Stimulated activated CD4-positive, alpha-beta T cell treated with anti-CD3 and anti-CD28 coated beads, TNF-alpha, amount 100 ng/mL, for 4 hours (primary cell): ENCODE results near the gene PXDN.

Experiments
- DNase-seq, 3 experiments: peaks; one replicate each; pipeline ENCODE4 v3.0.0-alpha.2; 2020; ENCODE audit warnings: low read depth in 3 of 3

PXDN gene

DNA sequence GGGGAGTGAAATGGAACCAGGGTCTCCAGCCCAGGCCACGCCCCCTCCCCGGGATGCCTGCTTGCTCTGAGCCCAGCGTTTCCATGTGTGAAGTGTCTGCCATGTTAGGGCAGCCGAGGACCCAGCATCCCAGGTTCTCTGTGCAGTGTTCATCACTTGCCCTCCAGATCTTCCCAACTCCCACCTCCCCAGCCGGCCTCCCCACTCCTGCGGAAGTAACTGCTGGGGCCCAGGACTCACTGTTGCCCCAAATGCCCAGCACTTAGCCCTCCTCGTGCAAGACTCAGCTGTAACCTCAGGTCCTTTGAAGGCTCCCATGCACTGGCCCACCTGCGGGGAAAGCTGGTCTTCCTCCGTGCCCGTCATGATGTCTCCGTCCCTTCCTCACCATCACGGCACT is 9.7 kb upstream of the PXDN start:
- no peak for DNase-seq

DNA sequence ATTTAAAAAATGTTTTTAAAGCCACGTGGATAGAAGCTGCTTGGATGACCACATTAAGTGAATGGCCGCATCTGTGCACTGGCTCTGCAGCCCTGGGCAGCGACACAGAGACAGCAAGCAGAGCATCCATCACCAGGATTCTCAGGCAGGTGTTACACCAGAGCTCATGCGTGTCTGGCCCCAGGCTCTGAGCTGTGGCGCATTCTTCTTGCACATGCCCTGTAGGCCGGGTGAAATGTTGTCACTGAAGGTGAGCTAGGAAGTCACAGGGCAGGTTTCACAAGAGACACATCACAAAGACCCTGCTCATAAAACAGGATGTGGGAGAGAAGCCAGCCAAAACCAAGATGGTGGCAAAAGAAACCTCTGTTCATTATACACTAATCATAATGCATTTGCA is 8.4 kb upstream of the PXDN start:
- DNase-seq: no peak

- DNase-seq: no peak
These were observed 7.7 kb upstream of the PXDN start for GRCh38 chr2:1751767-1752725.

DNA sequence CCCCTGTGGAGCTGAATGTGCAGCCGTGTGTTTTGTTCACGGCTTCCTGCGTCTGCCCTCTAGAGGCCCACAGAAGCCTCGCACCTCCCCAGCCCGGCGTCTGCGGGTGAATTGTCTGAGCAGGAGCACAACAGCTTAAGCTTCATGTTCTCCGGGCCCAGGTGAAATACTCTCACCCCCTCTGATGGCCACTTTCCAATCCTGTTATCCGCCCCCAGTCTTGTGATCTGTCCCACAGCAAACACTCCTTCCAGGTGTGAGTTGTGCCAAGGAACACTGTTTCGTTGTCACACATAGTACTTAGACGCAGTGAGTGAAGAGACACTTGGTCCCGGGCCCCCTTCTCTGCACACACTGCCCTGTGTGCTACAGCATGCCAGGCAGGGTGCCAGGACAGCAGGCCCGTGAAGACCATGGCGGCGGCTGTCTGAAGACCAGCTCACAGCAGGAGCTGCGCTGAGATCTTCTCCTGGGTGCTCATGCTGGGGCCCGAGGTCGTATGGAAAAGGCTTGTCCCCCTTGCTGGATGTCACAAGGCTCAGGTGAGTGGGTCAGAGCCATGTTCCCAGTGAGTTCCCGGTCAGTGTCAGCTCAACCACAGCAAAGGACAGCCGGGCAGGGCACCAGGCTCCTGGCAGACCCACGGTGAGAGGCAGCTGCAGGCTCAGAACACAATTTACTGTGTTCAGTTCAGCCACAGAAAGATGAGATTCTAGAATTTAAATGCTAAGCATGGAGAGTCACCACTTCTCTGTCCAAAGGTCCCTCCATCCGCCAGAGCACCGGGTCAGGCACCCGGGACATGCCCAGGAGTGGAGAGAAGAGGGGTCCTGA is 6.8 kb upstream of the PXDN start:
- no peak for DNase-seq

GRCh38 chr2:1750270-1750932 is 6.1 kb upstream of the PXDN start:
- DNase-seq: no peak

- no peak for DNase-seq
These were observed 5.3 kb upstream of the PXDN start for GRCh38 chr2:1749489-1750119.

DNA sequence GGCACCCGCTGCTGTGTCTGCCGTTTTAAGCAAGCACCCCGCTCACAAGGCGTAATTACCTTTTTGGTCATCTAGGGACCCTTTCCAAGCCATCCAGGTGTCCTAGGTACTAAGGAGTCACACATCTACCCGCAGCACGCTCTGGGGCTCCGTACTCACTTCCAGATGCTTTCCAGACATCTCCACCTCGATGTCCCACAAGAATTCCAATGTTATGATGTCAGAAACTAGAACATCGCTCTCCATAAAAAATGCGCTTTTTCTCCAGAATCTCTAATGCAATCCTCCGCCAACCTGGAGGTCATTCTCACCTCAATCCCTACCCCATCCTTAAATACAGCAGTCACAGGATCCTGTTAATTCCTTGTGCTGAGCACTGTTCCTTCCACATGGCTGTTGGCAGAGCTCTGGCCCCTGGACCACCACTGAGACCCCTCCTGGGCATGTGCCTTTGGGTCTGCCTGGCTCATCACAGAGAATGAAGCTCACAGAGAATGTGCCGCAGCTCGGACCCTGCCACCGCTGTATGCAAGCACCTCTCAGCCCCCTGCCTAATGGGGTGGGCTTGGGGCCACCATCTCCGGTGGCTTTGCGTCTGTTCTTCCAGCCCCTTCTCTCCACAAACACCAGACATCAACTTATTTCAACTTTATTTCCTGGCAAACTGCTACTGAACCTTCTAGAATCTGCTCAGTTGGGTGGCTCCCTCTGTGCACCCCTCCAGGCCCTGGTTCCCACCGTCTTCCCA is 4.6 kb upstream of the PXDN start:
- no peak for DNase-seq

DNA sequence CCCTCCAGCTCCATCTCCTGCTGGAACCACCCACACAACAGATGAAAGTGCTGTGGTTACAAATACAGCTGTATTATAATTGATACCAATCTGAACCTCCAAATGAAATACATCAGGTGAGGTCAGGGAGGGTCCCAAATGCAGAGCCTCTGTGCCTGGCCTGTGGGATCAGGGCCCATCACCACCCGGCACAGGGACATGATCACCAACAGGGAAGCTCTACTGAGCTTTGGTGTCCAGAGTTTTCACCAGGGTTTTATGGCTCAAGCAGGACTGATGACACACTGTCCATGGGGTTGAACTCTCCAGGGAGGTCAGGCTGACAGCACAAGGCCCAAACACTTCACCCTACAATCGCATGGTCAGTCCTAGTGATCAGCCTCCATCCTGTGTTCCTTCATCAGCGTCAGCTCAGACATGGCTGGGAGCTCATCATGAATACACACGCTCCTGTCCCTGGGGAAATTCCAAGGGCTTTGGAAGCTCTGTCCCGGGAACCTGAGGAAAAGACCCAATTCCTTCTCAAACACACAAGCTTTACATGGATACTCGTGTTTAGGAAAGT is 3.9 kb upstream of the PXDN start:
- DNase-seq: no peak

DNA sequence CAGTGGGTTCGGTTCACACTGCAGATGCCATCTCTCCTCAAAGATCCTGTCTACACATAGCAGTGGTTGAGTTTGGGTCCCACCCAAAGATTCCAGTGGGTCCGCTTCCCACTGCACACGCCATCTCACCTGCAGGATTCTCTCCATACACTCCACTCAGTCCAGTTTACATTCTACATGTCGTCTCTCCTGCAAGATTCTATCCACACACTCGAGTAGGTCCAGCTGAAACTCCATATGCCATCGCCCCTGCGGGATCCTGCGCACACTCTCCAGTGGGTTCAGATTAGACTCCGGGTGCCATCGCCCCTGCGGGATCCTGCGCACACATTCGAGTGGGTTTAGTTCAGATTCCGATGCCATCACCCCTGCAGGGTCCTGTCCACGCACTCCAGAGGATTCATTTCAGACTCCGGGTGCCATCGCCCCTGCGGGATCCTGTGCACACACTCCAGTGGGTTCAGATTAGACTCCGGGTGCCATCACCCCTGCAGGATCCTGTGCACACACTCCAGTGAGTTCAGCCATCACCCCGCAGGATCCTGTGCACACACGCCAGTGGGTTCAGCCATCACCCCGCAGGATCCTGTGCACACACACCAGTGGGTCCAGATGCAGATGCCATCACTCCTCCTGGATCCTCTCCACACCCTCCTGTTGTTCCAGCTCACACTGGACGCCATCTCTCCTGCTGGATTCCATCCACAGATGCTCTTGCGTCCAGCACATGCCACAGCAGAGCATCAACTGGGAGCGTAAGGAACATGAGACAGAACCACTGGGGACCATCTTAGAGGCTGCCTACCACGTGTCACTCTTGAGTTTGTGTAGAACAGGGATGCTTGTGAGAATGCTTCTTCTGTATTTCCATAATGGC is 3.0 kb upstream of the PXDN start:
- DNase-seq: no peak

DNA sequence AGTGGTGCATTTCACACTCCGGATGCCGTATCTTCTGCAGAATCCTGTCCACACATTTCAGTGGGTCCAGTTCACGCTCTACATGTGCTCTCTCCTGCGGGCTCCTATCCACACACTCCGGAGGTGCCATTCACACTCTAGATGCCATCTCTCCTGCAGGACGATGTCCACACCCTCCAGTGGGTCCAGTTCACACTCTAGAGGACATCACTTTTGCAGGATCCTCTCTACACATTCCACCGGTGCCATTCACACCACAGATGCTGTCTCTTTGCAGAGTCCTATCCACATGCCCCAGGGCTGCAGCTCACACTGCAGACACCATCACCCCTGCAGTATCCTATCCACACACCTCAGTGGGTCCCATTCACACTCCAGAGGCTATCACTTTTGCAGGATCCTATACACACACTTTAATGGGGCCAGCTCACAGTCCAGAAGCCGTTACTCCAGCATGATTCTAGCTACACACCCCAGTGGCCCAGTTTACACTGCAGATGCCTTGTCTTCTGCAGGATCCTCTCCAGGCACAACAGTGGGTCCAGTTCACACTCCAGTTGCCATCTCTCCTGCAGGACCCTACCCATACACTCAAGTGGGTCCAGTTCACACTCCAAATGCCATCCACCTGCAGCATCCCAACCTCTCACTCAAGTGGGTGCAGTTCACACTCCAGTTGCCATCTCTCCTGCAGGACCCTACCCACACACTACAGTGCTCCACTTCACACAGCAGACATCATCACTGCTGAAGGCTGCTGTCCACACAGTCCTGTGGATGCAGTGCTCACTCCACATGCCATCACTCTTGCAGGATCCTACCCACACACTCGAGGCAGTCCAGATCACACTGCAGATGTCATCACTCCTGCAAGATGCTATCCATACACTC is 2.1 kb upstream of the PXDN start:
- DNase-seq: no peak

- DNase-seq: no peak
These were observed 1.1 kb upstream of the PXDN start for GRCh38 chr2:1745171-1746023.

GRCh38 chr2:1744151-1744445 is 217 bp downstream of the PXDN start:
- DNase-seq: no peak

- no peak for DNase-seq
These were observed 742 bp downstream of the PXDN start for GRCh38 chr2:1743396-1744150.

DNA sequence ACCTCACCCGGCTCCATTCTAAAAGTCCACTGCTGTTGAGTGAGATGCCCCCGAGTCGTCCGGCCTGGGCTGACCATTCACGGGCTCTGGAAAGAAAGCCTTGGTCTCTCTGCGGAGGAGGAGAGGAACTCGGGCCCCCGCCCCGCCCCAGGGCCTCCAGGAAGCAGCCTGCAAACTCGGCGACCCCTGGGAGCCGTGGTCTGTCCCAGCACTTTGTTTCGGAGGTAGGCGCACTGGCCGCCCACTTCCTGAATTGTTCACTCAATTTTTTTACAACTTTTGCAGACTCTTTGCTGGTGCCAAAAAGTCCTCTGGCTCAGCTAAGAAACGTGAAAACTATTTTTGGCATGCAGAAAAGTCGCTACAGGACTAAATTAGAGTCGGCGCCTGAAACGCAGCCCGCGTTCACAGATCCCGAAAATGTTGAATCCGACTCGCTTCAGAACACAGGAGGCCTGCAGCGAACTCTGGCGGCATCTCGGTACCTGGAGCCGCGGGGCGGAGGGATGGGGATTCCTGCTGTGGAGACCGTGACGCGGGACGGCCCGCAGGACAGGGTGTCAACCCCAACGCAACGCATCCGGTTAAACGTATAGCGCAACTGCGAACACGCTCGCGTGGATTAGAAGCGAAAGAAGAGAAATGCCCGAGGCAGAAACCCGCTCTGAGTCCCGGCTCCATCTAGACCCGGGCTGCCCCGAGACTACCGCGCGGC is 1.5 kb downstream of the PXDN start:
- no peak for DNase-seq

GRCh38 chr2:1742301-1742680 is 2.0 kb downstream of the PXDN start:
- DNase-seq: no peak

GRCh38 chr2:1741851-1742250 is 2.5 kb downstream of the PXDN start:
- no peak for DNase-seq
